Activated CD4-positive, alpha-beta memory T cell treated with anti-CD3 and anti-CD28 coated beads, Interleukin-2, amount 10 ng/mL, durations not matched to agents 7 days and 5 days (primary cell): Measurements from ENCODE around the gene ACBD6. TPM values are rescaled to one million over a fixed set of nuclear protein-coding genes. Genes with fewer than 3 reads are reported as not detected.

Experiments used
- CTCF ChIA-PET: fragments of 350-600 bp; sonication (Branson Sonifier 250); formaldehyde crosslinking; loops from one replicate; lab custom pipeline; 2021; ENCODE audit warnings: antibody characterized with exemption, inconsistent platforms; lab: Charles Lee
- POLR2A ChIA-PET: fragments of 350-600 bp; sonication (Branson Sonifier 250); formaldehyde crosslinking; loops from one replicate; lab custom pipeline; 2021; ENCODE audit warnings: antibody characterized with exemption; lab: Charles Lee
- DNase-seq: peaks from one replicate; pipeline ENCODE4 v3.0.0-alpha.2; 2020
- H3K27ac Mint-ChIP-seq: one replicate; pipeline ENCODE4 v1.8.0; 2021; ENCODE audit warnings: mild to moderate bottlenecking, mixed read lengths
- H3K27me3 Mint-ChIP-seq: one replicate; pipeline ENCODE4 v1.8.0; 2021; ENCODE audit warnings: mixed read lengths
- H3K36me3 Mint-ChIP-seq: one replicate; pipeline ENCODE4 v1.8.0; 2021; ENCODE audit warnings: low read depth, mixed read lengths
- H3K4me1 Mint-ChIP-seq: one replicate; pipeline ENCODE4 v1.8.0; 2021; ENCODE audit warnings: mixed read lengths
- H3K4me3 Mint-ChIP-seq: one replicate; pipeline ENCODE4 v1.8.0; 2021; ENCODE audit warnings: mild to moderate bottlenecking, mixed read lengths
- H3K9me3 Mint-ChIP-seq: one replicate; pipeline ENCODE4 v1.8.0; 2021; ENCODE audit warnings: mixed read lengths
- total RNA-seq, 2 experiments: library from RNA; stranded (reverse); gene quantifications; one replicate each; pipeline ENCODE4 v1.2.3, GENCODE V29; 2021

The ACBD6 gene
- total RNA-seq, 2 experiments from 2014 or later = 27.5 to 33.2 TPM

DNA sequence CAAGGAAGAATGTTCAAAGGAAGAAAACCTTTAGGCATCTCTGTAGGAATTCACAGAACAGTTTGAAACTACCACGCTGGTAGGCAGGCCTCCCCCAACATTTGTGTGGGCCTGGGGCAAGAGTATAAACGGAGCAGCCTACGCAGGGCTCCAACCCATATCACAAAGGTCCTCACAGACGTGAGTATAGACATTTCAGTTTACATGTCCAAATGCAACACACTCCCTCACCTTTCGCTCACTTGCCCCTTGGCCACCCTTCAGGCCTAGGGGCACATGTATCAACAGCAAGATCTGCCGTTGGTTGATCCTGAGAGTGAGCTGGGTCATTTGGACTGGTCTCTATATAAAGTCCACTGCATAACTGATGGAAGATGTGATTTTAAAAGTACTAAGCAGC lies 133.3 kb downstream of the ACBD6 start:
- Mint-ChIP-seq H3K36me3 (no peaks in the 10 kb centered on the region), H3K27ac (no peak overlapping the region), H3K4me1 (no peaks in the 10 kb centered on the region), H3K27me3 (no peaks in the 10 kb centered on the region), H3K9me3 (no peaks in the 10 kb centered on the region), H3K4me3 (no peak overlapping the region)
- POLR2A ChIA-PET = no interaction called here
- CTCF ChIA-PET = no interaction called here
- no peak for DNase-seq

DNA sequence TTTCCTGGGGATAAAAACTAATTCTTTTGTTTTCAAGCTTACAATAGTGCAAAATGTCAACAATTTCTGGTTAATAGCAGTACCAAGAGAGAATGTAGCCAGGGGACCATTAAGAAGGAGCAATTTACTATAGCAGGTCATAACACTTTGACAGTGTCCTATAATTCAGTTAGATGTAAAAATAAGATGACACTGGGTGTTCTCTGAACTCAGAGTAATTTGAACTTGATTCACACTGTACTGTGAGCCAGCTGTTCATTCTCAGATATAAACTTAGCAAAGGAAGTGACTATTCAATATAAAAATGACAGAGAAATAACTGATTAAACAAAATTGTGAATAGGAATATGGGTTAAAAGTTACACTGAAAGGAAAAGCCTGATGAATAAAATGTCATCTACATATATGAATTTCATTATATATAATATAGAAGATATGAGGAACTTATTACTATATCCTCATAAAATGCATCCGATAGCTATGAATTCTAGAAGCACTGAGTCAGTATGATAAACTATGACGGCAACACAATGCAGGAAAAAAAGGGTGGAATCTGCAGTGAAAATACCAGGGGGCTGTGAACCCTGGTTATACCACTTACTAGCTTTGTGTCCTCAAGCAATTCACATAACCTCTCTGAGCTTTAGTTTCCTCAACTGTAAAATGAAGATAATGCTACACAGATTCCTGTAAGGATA lies 135.9 kb downstream of the ACBD6 start:
- H3K9me3 Mint-ChIP-seq = no peaks in the 10 kb centered on the region
- H3K27me3 Mint-ChIP-seq = no peaks in the 10 kb centered on the region
- H3K27ac Mint-ChIP-seq = no peak overlapping the region
- H3K36me3 Mint-ChIP-seq = no peaks in the 10 kb centered on the region
- no peak for DNase-seq
- ChIA-PET CTCF (no interaction called here), POLR2A (no interaction called here)
- no peak overlapping the region for H3K4me3 Mint-ChIP-seq
- H3K4me1 Mint-ChIP-seq = no peaks in the 10 kb centered on the region

DNA sequence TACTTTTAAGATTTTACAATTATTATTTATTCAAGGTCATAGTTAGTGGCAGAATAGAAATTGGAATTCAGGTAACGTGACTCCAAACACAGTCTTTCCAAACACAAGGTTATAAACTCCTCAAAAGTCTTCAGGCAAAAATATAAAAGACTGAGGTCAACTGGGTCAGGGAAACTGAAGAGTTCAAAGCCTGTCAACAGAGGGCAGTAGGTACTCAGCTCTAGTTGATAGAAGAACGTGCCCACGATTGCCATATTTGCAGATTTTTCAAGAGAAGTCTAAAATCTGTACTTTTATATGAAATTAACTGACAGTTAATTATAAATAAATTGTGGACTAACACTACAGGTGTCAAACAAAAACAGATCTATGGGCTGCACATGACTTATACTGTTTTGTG lies 137.3 kb downstream of the ACBD6 start:
- Mint-ChIP-seq H3K4me1 (no peaks in the 10 kb centered on the region), H3K27me3 (no peaks in the 10 kb centered on the region), H3K27ac (no peak overlapping the region), H3K36me3 (no peaks in the 10 kb centered on the region), H3K9me3 (no peaks in the 10 kb centered on the region), H3K4me3 (no peak overlapping the region)
- ChIA-PET CTCF (interaction anchor here (1.4 to 1.7 kb wide), 2 partner anchors 17 to 101 kb away, joined by 3 read pairs; no protein-coding TSS in a partner anchor), POLR2A (no interaction called here)
- DNase-seq = no peak

DNA sequence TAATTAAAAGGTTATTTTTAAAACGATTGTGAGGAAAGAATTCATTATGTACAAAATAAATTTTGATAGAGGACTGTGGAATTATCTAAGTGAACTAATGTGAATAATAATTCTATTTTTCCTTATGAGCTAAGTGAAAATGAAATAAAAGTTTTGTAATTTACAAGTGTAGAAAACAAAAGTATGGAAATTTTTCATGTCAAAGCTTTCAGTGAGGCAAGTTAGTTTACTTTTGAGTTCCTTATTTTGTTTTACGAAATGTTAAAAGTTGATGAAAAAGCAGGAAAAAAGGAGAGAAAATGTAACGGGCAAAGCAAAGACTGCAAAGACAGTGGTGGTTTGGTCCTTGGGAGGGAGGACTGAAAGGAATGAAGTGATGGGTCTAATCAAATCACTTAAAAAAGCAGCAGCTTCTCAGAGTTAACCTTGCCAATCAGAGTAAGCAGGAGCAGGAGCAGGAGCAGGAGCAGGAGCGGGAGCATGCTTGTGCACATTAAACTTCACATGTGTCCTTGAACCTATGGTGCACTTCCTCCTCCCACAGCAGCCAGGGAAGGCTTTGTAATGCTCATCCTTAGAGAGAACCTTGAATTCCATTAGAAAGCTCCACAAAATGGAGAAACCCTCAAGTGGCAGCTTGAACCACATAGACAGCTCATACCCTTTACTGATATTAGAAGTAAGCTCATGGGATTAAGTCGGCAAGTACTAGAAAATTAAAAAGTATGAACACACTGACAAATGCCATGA lies 139.0 kb downstream of the ACBD6 start:
- CTCF ChIA-PET = interaction anchor here (1.5 to 2.7 kb wide), 2 partner anchors 9 to 52 kb away, joined by 4 to 8 read pairs; no protein-coding TSS in a partner anchor
- Mint-ChIP-seq H3K9me3 (no peaks in the 10 kb centered on the region), H3K27ac (no peak overlapping the region), H3K36me3 (no peaks in the 10 kb centered on the region), H3K27me3 (no peaks in the 10 kb centered on the region), H3K4me3 (no peak overlapping the region), H3K4me1 (no peaks in the 10 kb centered on the region)
- no peak for DNase-seq
- POLR2A ChIA-PET = no interaction called here

DNA sequence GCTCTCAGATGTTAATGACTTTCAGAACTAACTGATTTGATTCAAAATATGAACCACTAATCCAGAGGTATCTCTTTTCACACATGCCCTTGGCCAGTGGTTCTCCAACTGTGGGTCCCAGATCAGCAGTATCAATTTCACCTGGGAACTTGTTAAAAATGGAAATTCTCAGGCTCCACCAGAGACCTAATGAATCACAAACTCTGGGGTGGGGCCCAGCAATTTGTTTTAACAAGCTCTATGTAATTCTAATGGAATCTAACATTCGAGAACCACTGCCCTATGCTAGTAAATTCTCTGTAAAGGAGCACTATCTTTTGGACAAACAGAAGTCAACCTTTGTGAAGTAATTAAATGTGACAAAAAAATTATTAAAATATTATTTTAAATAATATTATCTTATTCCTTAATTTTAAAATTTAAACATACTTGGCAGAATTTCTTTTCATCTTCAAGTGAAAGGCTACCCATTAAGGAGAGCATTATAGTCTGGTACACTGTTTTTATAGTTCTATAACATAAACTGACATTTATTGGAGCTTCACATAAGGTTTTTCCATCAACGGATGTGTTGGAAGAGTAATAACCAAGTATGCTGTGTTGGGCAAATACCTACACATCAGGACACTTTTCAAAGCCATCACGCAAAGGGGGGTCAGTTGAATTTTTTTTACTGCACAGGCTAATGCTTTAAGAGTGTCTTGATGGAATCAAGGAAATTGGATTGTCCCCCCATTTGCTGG lies 141.9 kb downstream of the ACBD6 start:
- Mint-ChIP-seq H3K27ac (no peak overlapping the region), H3K4me3 (no peak overlapping the region), H3K9me3 (no peaks in the 10 kb centered on the region), H3K27me3 (no peaks in the 10 kb centered on the region), H3K36me3 (no peaks in the 10 kb centered on the region), H3K4me1 (no peaks in the 10 kb centered on the region)
- no peak for DNase-seq
- ChIA-PET POLR2A (no interaction called here), CTCF (interaction anchor here (1.5 kb wide), 1 partner anchor 11 kb away, joined by 3 read pairs; no protein-coding TSS in a partner anchor)

DNA sequence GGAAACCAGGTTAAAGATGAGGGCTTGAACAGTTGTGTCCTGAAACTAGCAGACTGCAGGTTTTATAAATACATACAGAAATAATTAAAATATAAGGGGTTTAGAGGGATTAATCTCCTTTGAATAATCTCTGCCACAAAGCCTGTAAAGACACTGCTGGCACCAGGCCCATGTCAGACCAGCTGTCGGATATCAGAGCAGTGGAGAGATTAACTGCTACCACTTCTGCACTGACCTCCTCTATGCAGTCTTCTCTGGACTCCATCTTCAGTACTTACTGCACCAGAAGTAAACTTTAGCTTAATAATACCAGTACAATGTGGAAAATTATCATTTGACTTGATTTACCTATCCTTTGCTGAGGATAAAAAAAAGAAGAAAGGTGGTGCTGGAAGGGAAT lies 143.7 kb downstream of the ACBD6 start:
- CTCF ChIA-PET = no interaction called here
- Mint-ChIP-seq H3K9me3 (no peaks in the 10 kb centered on the region), H3K36me3 (no peaks in the 10 kb centered on the region), H3K4me3 (no peak overlapping the region), H3K27ac (no peak overlapping the region), H3K4me1 (no peaks in the 10 kb centered on the region), H3K27me3 (no peaks in the 10 kb centered on the region)
- POLR2A ChIA-PET = no interaction called here
- DNase-seq = no peak

- no peaks in the 10 kb centered on the region for H3K36me3 Mint-ChIP-seq
- no peaks in the 10 kb centered on the region for H3K9me3 Mint-ChIP-seq
- DNase-seq = no peak
- ChIA-PET CTCF (interaction anchor here (2.0 kb wide), 1 partner anchor 9 kb away, joined by 8 read pairs; no protein-coding TSS in a partner anchor), POLR2A (no interaction called here)
- no peak overlapping the region for H3K27ac Mint-ChIP-seq
- H3K4me1 Mint-ChIP-seq = no peaks in the 10 kb centered on the region
- no peaks in the 10 kb centered on the region for H3K27me3 Mint-ChIP-seq
- no peak overlapping the region for H3K4me3 Mint-ChIP-seq
These were observed 148.4 kb downstream of the ACBD6 start for GRCh38 chr1:180353945-180354344.

GRCh38 chr1:180352588-180352987 lies 149.8 kb downstream of the ACBD6 start:
- H3K4me3 Mint-ChIP-seq = no peak overlapping the region
- DNase-seq = no peak
- CTCF ChIA-PET = no interaction called here
- no peaks in the 10 kb centered on the region for H3K9me3 Mint-ChIP-seq
- no peak overlapping the region for H3K27ac Mint-ChIP-seq
- POLR2A ChIA-PET = no interaction called here
- H3K36me3 Mint-ChIP-seq = no peaks in the 10 kb centered on the region
- H3K4me1 Mint-ChIP-seq = no peaks in the 10 kb centered on the region
- H3K27me3 Mint-ChIP-seq = no peaks in the 10 kb centered on the region

DNA sequence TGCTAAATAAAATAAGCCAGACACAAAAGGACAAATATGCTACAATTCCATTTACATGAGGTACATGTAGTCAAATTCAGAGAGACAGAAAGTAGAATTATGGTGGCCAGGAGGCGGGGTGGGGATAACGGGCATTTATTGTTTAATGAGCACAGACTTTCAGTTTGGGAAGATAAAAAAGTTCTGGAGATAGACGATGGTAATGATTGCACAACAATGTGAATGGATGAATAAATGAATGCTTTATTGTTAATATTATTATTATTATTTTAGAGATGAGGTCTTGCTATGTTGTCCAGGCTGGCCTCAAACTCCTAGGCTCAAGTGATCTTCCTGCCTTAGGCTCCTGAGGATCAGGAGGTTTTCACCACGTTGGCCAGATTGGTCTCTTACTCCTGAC lies 150.4 kb downstream of the ACBD6 start:
- Mint-ChIP-seq H3K27me3 (no peaks in the 10 kb centered on the region), H3K4me3 (no peak overlapping the region), H3K36me3 (no peaks in the 10 kb centered on the region), H3K9me3 (no peaks in the 10 kb centered on the region), H3K27ac (no peak overlapping the region), H3K4me1 (no peaks in the 10 kb centered on the region)
- DNase-seq = no peak
- POLR2A ChIA-PET = no interaction called here
- CTCF ChIA-PET = no interaction called here

GRCh38 chr1:180345148-180345547 lies 157.2 kb downstream of the ACBD6 start:
- Mint-ChIP-seq H3K4me3 (no peak overlapping the region), H3K36me3 (peaks cover 3% of the 10 kb centered on the region), H3K27me3 (no peaks in the 10 kb centered on the region), H3K4me1 (no peaks in the 10 kb centered on the region), H3K27ac (no peak overlapping the region), H3K9me3 (no peaks in the 10 kb centered on the region)
- DNase-seq = no peak
- CTCF ChIA-PET = no interaction called here
- POLR2A ChIA-PET = no interaction called here

DNA sequence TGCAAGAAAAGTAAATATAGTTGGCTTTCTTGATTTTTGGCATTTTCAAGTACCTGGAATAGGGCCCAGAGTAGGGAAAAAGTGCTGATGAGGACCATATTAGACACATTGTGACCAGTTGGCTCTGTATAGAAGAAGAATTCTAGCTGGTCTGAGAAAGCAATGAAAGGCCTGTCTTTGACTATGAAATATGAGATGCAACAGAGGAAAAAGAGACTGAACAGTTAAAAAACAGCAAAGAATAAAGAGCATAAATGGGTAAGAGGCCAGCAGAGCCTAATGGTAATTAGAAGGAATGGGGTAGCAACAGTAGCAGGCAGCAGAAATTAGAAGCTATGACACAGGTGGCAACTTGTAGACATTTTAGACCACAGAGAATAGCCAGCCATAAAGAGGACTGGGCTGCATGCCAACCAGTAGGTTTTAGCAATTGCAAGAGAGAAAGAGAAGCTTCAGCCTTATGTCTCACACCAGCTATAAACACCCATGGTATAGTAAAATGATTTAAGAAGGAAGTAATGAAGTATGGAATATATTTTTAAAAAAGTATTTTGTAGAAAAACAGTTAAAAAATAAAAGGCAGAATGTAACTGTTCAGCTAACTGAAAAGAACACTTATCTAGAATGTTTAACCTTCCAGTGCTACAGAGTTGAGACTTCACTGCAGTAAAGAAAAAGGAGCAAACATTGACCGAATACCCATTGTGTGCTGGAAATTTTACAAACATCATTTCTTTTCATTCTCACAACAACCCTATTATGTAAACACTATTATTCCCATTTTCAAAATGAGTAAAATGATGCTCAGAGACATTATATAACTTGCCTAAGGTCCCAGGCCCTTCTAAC lies 158.2 kb downstream of the ACBD6 start:
- ChIA-PET POLR2A (no interaction called here), CTCF (no interaction called here)
- Mint-ChIP-seq H3K27ac (no peak overlapping the region), H3K4me1 (no peaks in the 10 kb centered on the region), H3K4me3 (no peak overlapping the region), H3K27me3 (no peaks in the 10 kb centered on the region), H3K36me3 (peaks cover 3% of the 10 kb centered on the region), H3K9me3 (no peaks in the 10 kb centered on the region)
- no peak for DNase-seq

DNA sequence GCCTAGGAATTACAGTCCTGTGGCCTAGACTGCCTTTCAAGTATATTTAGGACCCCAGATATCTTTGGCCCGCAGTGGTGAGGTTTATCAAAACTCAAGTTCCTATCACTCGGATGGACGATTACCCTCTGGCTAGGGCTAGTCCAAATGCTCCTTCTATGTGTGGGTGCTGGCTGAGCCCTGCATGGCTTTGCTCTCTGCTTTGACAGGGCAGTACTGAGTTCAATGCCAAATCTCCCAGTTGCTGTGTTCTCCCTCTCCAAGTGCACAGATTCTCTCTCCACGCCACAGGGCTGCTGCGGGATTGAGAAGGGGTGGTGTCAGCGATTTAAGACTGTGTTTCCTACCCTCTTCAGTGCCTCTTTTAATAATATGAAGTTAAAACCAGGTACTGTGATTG lies 175.3 kb downstream of the ACBD6 start:
- Mint-ChIP-seq H3K9me3 (peaks cover 5% of the 10 kb centered on the region), H3K36me3 (peaks cover 6% of the 10 kb centered on the region), H3K4me3 (no peak overlapping the region), H3K27me3 (no peaks in the 10 kb centered on the region), H3K4me1 (no peaks in the 10 kb centered on the region), H3K27ac (no peak overlapping the region)
- CTCF ChIA-PET = no interaction called here
- POLR2A ChIA-PET = no interaction called here
- DNase-seq = no peak
